ENCODE results near the gene GDI2. TPM values are rescaled to one million over a fixed set of nuclear protein-coding genes. Genes with fewer than 3 reads are reported as not detected.
"Not testable (repeated sequence)": the region's sequence is repeated elsewhere in the genome, so short reads cannot be mapped to it uniquely, and the experiment has no call there.

The GDI2 gene
- polyA plus RNA-seq, 1 donor = 336 TPM

DNA sequence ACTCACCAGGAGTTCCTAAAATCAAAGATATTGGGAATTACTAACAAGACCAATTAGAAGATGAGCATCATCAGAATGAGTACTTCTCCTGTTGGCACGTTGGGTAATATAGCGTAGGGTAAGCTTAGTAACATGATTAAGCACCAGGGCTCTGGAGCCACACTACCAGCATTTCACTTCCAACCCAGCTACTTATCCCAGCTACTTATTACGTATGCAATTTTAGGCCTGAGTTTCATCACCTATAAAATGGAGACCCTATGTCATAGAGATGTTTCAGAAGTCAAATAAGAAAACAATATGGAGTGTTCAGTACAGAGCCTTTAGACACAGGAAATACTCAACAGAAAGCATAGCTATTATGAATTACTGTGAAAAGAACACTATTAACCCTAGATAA lies 19.0 kb downstream of the GDI2 start:
- no peak for DNase-seq

DNA sequence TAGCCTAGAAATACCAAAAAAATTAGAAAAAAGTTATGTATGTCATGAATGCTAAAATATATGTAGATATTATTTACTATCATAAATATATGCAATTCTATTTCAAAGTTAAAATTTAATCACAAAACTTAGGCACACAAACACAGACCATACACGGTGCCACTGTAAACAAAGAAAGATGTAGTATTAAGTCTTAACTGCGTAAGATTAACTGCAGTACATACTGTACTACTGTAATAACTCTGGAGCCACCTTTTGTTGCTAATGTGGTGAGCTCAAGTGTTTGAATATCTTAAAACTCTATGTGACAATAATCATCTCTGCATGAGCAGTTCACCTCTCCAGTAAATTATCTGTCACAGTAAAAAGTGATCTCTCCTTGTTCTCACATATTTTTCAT lies 23.6 kb downstream of the GDI2 start:
- DNase-seq = no peak

DNA sequence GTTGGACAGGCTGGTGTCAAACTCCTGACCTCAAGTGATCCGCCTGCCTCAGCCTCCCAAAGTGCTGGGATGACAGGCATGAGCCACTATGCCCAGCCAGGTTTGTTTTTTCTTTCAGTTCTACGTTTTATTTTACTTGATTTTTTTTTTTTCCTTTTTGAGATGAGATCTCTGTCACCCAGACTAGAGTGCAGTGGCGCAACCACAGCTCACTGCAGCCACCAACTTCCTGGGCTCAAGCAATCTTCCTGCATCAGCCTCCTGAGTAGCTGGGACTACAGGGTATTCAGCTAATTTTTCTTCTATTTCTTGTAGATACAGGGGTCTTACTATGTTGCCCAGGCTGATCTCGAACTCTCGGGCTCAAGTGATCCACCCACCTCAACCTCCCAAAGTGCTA lies 24.3 kb downstream of the GDI2 start:
- DNase-seq = no peak

DNA sequence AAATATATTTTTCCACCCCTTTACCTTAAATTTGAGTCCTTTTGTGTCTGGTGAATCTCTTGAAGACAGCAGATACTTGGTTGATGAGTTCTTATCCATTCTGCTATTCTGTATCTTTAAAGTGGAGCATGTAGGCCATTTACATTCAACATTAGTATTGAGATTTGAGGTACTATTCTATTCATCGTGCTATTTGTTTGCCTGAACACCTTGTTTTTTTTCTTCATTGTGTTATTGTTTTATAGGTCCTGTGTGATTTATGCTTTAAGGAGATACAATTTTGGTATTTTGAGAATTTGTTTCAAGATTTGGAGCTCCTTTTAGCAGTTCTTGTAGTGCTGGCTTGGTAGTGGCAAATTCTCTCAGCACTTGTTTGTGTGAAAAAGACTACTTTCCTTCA lies 29.9 kb downstream of the GDI2 start:
- no peak for DNase-seq

DNA sequence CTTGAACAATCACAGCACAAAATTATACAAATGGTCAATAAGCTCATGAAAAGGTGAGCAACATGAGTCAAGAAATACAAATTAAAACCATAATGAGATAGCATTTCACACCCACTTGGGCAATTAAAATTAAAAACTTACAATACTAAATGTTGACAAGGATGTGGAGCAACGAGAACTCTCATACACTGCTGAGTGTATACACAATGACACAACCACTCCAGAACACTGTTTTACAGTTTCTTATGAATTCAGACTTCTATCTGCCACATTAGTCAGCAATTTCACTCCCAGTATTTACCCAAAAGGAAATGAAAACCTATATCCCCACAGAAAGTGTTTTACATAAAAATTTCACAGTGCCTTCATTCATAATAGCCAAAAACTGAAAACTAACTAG lies 31.1 kb downstream of the GDI2 start:
- DNase-seq = no peak

DNA sequence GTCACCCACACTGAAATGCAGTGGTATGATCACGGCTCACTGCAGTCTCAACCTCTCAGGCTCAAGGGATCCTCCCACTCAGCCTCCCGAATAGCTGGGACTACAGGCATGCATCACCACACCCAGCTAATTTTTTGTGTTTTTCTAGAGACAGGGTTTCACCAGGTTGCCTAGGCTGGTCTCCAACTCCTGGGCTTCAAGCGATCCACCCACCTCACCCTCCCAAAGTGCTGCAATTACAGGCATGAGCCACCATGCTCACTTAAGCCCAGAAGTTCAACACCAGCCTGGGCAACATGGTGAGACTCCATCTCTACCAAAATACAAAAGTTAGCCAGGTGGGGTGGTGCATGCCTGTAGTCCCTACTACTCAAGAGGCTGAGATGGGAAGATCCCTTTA lies 33.5 kb downstream of the GDI2 start:
- DNase-seq = no peak

GRCh38 chr10:5777758-5778157 lies 35.5 kb downstream of the GDI2 start:
- not testable (repeated sequence) for DNase-seq

GRCh38 chr10:5776881-5777197 lies 36.4 kb downstream of the GDI2 start:
- DNase-seq = no peak

DNA sequence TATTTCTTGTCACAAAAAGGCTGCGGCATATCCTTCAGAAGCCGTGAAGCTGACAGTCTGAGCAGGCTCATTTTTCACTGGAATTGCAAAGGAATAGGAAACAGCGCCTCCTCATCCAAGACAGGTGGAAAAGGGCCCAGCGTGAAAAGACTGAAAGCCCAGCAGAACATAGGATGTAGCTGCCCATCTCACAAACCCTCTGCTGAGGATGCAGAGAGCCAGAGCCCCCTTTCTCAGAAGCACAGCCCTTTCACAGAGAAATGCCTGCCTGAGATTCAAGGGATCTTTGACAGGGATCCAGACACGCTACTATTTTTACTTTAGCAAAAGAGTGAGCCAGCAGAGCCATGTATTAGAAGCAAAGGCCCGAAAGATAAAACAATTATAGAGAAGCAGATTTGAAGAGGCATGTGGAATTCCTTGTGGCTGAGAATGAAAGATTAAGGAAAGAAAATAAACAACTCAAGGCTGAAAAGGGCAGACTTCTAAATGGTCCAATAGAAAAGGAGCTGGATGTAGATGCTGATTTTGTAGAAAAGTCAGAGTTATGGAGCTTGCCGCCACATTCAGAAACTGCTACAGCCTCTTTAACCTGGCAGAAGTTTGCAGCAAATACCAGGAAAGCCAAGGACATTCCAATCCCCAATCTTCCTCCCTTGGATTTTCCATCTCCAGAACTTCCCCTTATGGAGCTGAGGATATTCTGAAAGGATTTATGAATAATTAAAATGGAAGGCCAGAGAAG lies 36.9 kb downstream of the GDI2 start:
- no peak for DNase-seq

- DNase-seq = no peak
Observed at GRCh38 chr10:5775685-5776084, 37.5 kb downstream of the GDI2 start.

GRCh38 chr10:5774987-5775620 lies 38.1 kb downstream of the GDI2 start:
- no peak for DNase-seq

DNA sequence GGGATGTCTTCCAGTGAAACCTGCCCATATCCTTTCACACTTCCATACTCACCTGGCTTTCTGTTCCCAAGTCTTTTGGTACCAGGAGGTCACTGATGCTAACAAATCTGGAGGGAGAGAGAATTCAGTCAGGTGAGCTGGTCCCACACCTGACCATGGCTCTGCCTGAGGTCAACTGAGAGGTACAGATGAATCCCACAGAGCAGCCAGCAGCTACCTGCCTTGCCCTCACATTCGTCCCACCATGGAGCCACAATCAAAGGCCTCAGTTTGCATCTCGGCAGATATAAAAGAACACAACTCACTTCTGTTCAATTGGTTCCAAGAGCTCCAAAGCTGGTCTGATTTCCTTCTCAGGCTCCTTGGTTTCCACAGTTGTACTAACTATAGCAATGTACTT lies 47.0 kb downstream of the GDI2 start:
- DNase-seq = no peak

- no peak for DNase-seq
Observed at GRCh38 chr10:5765617-5766016, 47.6 kb downstream of the GDI2 start.

GRCh38 chr10:5764422-5765297 lies 48.6 kb downstream of the GDI2 start:
- no peak for DNase-seq

GRCh38 chr10:5762531-5762930 lies 50.7 kb downstream of the GDI2 start:
- DNase-seq = no peak

GRCh38 chr10:5761220-5761619 lies 52.0 kb downstream of the GDI2 start:
- DNase-seq = no peak

DNA sequence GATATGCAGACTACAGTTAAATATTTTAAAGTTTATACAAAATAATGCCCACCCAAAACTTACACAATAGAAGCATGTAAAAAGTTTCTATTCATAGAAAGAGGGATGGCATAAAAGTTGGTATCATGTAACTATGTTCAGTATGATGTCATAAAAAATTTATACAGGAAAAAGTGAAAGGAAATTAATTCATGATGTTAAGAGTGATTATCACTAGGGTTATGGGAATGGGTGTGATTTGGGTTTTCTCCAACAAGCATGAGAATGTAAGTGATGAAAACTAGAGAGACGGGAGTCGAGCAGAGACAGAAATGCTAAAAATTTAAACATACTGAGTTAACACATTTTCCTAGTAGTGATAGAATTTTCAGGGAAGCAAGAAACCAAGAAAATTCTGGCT lies 52.7 kb downstream of the GDI2 start:
- DNase-seq = no peak

DNA sequence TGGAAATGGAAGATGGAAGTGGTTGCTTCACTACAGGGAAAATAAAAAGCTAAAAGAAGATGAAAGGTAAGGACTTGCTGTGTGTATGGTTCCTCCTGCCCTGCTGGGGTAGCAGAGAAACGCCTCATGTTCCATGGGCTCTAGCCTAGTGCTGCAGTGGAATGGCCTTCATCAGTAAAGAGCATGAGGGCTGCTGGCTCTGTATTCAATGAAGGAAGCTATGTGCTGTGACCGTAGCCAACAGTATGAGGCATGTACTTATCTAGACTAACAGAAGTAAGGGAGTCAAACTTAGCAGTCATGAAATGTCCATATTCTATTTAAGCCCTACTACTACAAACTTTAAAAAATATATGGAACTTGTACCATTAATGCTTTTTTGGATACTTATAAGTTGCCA lies 54.3 kb downstream of the GDI2 start:
- DNase-seq = no peak

- DNase-seq = no peak
Observed at GRCh38 chr10:5757766-5758517, 55.3 kb downstream of the GDI2 start.

GRCh38 chr10:5752301-5752871 lies 60.8 kb downstream of the GDI2 start:
- no peak for DNase-seq

DNA sequence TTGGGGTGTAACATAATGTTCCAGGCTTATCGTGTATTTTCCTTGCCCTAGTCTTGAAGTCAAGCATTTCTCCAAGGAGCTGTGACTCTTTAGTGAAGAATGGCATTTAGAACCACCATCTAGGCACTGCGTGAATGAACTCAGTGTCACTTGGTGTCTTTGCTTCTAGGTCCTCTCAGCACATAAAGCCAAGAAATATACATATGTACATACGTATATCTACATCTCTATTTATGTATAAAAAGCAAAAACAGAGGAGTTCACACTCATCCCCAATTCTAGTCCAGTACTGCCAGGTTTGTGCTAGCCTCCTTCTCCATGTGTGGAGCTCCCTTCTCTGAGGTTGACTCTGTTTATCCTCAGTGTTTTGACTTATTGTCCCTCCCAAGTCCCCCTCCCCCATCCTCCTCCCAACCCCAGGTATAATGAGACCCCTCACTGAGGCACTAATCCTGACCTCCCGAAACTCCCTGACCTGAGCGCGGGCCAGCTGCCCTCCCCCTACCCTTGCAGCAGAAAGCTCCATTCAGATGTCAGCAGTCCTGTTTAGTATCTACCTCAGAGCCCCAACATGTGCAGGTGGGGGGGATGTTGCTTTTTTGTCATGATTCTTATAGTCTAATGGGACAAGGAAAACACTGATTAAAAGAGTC lies 61.5 kb downstream of the GDI2 start:
- DNase-seq = no peak

- DNase-seq = no peak
Observed at GRCh38 chr10:5748394-5748803, 64.8 kb downstream of the GDI2 start.

Data from left kidney (tissue), 2 donors.